Astrocyte (in vitro differentiated cells and primary cell): ENCODE data around the gene ATP11C. TPM values are rescaled to one million over a fixed set of nuclear protein-coding genes. Genes with fewer than 3 reads are reported as not detected.
A peak's percentile ranks its signal among the peaks of the same experiment; 100 is the strongest.

Experiments used
- DNase-seq: peaks from one replicate; pipeline ENCODE4 v3.0.0-alpha.2; 2010; ENCODE audit warnings: low read depth
- FAIRE-seq: peaks from 2 replicates; lab custom pipeline; 2011; peaks lifted over from hg19 to GRCh38; lab: Jason Lieb, UNC
- H2AFZ ChIP-seq: 2 replicates; pipeline ENCODE4 v1.6.0; 2012; ENCODE audit warnings: low read depth, low read length, inconsistent platforms
- H3K27ac ChIP-seq: 2 replicates; pipeline ENCODE4 v1.5.1; 2011; ENCODE audit warnings: low read depth, low read length, inconsistent platforms
- H3K27me3 ChIP-seq: 2 replicates; pipeline ENCODE4 v1.6.0; 2011; ENCODE audit warnings: low read length, inconsistent platforms; ENCODE audit not compliant: insufficient read depth
- H3K36me3 ChIP-seq: 2 replicates; pipeline ENCODE4 v1.5.1; 2011; ENCODE audit warnings: low read length, inconsistent platforms; ENCODE audit not compliant: insufficient read depth
- H3K4me1 ChIP-seq: 2 replicates; pipeline ENCODE4 v1.5.1; 2011; ENCODE audit warnings: low read length, inconsistent platforms; ENCODE audit not compliant: insufficient read depth
- H3K4me2 ChIP-seq: 2 replicates; pipeline ENCODE4 v1.6.0; 2012; ENCODE audit warnings: low read length, inconsistent platforms
- H3K4me3 ChIP-seq: 2 replicates; pipeline ENCODE4 v1.5.1; 2011; ENCODE audit warnings: low read depth, mild to moderate bottlenecking, low read length, inconsistent platforms; ENCODE audit not compliant: insufficient read depth
- H3K79me2 ChIP-seq: 2 replicates; pipeline ENCODE4 v1.6.0; 2012; ENCODE audit warnings: mild to moderate bottlenecking, low read length, inconsistent platforms; ENCODE audit not compliant: insufficient read depth
- H3K9ac ChIP-seq: 2 replicates; pipeline ENCODE4 v1.6.0; 2012; ENCODE audit warnings: mild to moderate bottlenecking, low read length, inconsistent platforms
- H3K9me3 ChIP-seq: 2 replicates; pipeline ENCODE4 v1.5.1; 2012; ENCODE audit warnings: low read depth, mild to moderate bottlenecking, low read length, inconsistent platforms; ENCODE audit not compliant: insufficient read depth
- H4K20me1 ChIP-seq: 2 replicates; pipeline ENCODE4 v1.6.0; 2012; ENCODE audit warnings: low read length, inconsistent platforms; ENCODE audit not compliant: insufficient read depth
- H3K27ac Mint-ChIP-seq: one replicate; pipeline ENCODE4 v1.8.0; 2021; ENCODE audit warnings: mild to moderate bottlenecking, mixed read lengths; ENCODE audit not compliant: unreplicated experiment
- H3K27me3 Mint-ChIP-seq: one replicate; pipeline ENCODE4 v1.8.0; 2021; ENCODE audit warnings: low read depth, mixed read lengths; ENCODE audit not compliant: unreplicated experiment
- H3K36me3 Mint-ChIP-seq: one replicate; pipeline ENCODE4 v1.8.0; 2021; ENCODE audit warnings: low read depth, mixed read lengths; ENCODE audit not compliant: unreplicated experiment
- H3K4me1 Mint-ChIP-seq: one replicate; pipeline ENCODE4 v1.8.0; 2021; ENCODE audit warnings: low read depth, mixed read lengths; ENCODE audit not compliant: unreplicated experiment
- H3K4me3 Mint-ChIP-seq: one replicate; pipeline ENCODE4 v1.8.0; 2021; ENCODE audit warnings: mild to moderate bottlenecking, moderate library complexity, mixed read lengths; ENCODE audit not compliant: unreplicated experiment
- H3K9me3 Mint-ChIP-seq: one replicate; pipeline ENCODE4 v1.8.0; 2021; ENCODE audit warnings: mild to moderate bottlenecking, mixed read lengths; ENCODE audit not compliant: unreplicated experiment
- CTCF ChIP-seq: IDR thresholded peaks from 2 replicates; pipeline ENCODE4 v1.5.1; 2011; ENCODE audit warnings: low read depth, mild to moderate bottlenecking, inconsistent platforms, low read length, moderate library complexity; ENCODE audit not compliant: insufficient read depth
- EZH2 ChIP-seq: IDR thresholded peaks from 2 replicates; pipeline ENCODE4 v1.6.1; 2012; ENCODE audit warnings: mild to moderate bottlenecking, low read length, inconsistent platforms; ENCODE audit not compliant: insufficient read depth
- total RNA-seq: library from RNA; stranded (reverse); gene quantifications from 2 replicates; pipeline ENCODE4 v1.2.1, GENCODE V29; 2021

The ATP11C gene
- total RNA-seq, 1 donor from 2014 or later = 24.6 TPM

GRCh38 chrX:139834879-139835278, 98.0 kb downstream of the ATP11C start:
- H2AFZ ChIP-seq = no peak overlapping the region
- Mint-ChIP-seq H3K9me3 (no peaks in the 10 kb centered on the region), H3K4me3 (no peak overlapping the region), H3K4me1 (peaks cover 15% of the 10 kb centered on the region), H3K27me3 (no peaks in the 10 kb centered on the region), H3K27ac (no peak overlapping the region), H3K36me3 (no peaks in the 10 kb centered on the region)
- TF ChIP-seq EZH2 (no peak), CTCF (no peak)
- FAIRE-seq = peak; percentile 94
- H3K27me3 ChIP-seq = no peaks in the 10 kb centered on the region
- DNase-seq = no peak
- no peak overlapping the region for H3K4me2 ChIP-seq
- no peak overlapping the region for H3K9ac ChIP-seq
- H3K27ac ChIP-seq = no peak overlapping the region
- no peak overlapping the region for H3K4me3 ChIP-seq
- peaks cover 47% of the 10 kb centered on the region for H3K79me2 ChIP-seq
- no peaks in the 10 kb centered on the region for H3K9me3 ChIP-seq
- peaks cover 14% of the 10 kb centered on the region for H3K4me1 ChIP-seq
- H4K20me1 ChIP-seq = no peaks in the 10 kb centered on the region
- H3K36me3 ChIP-seq = no peaks in the 10 kb centered on the region

GRCh38 chrX:139832718-139833309, 100.0 kb downstream of the ATP11C start:
- H2AFZ ChIP-seq = no peak overlapping the region
- peaks cover 48% of the 10 kb centered on the region for H3K79me2 ChIP-seq
- H3K36me3 ChIP-seq = no peaks in the 10 kb centered on the region
- H3K27me3 ChIP-seq = no peaks in the 10 kb centered on the region
- Mint-ChIP-seq H3K4me1 (peaks cover 16% of the 10 kb centered on the region), H3K4me3 (no peak overlapping the region), H3K27me3 (no peaks in the 10 kb centered on the region), H3K27ac (no peak overlapping the region), H3K36me3 (no peaks in the 10 kb centered on the region), H3K9me3 (no peaks in the 10 kb centered on the region)
- H3K9ac ChIP-seq = no peak overlapping the region
- no peak overlapping the region for H3K27ac ChIP-seq
- FAIRE-seq = no peak
- H3K4me1 ChIP-seq = peaks cover 14% of the 10 kb centered on the region
- H4K20me1 ChIP-seq = no peaks in the 10 kb centered on the region
- no peak overlapping the region for H3K4me3 ChIP-seq
- no peak for DNase-seq
- TF ChIP-seq CTCF = no peak
- no peak for TF ChIP-seq EZH2
- no peaks in the 10 kb centered on the region for H3K9me3 ChIP-seq
- no peak overlapping the region for H3K4me2 ChIP-seq

- no peak overlapping the region for H3K4me3 ChIP-seq
- Mint-ChIP-seq H3K4me1 (peaks cover 17% of the 10 kb centered on the region), H3K4me3 (no peak overlapping the region), H3K27ac (no peak overlapping the region), H3K36me3 (no peaks in the 10 kb centered on the region), H3K27me3 (no peaks in the 10 kb centered on the region), H3K9me3 (no peaks in the 10 kb centered on the region)
- no peaks in the 10 kb centered on the region for H4K20me1 ChIP-seq
- H3K36me3 ChIP-seq = no peaks in the 10 kb centered on the region
- peaks cover 18% of the 10 kb centered on the region for H3K4me1 ChIP-seq
- FAIRE-seq = peak; percentile 91
- H3K79me2 ChIP-seq = peaks cover 43% of the 10 kb centered on the region
- no peaks in the 10 kb centered on the region for H3K9me3 ChIP-seq
- no peaks in the 10 kb centered on the region for H3K27me3 ChIP-seq
- no peak overlapping the region for H3K27ac ChIP-seq
- no peak overlapping the region for H2AFZ ChIP-seq
- DNase-seq = peak; percentile 56
- no peak overlapping the region for H3K9ac ChIP-seq
- no peak overlapping the region for H3K4me2 ChIP-seq
- TF ChIP-seq EZH2 (no peak), CTCF (no peak)
Observed at GRCh38 chrX:139831675-139832456, 101.0 kb downstream of the ATP11C start.
